GM12874 (cell line): ENCODE results near the gene ULK1.

ENCODE experiments used
- CTCF ChIP-seq: IDR thresholded peaks from 2 replicates; pipeline ENCODE4 v1.5.1; 2011; ENCODE audit warnings: low read depth, mild to moderate bottlenecking, control low read depth, low read length, moderate library complexity; ENCODE audit not compliant: insufficient read depth

ULK1 gene

GRCh38 chr12:131893605-131894312 lies 663 bp upstream of the ULK1 start:
- TF ChIP-seq CTCF: no peak

- no peak for TF ChIP-seq CTCF
These were observed 688 bp downstream of the ULK1 start for GRCh38 chr12:131894981-131895639.

- TF ChIP-seq CTCF: no peak
These were observed 1.2 kb downstream of the ULK1 start for GRCh38 chr12:131895640-131896079.

- no peak for TF ChIP-seq CTCF
These were observed 1.8 kb downstream of the ULK1 start for GRCh38 chr12:131896080-131896810.

- no peak for TF ChIP-seq CTCF
These were observed 2.4 kb downstream of the ULK1 start for GRCh38 chr12:131896811-131897270.

- TF ChIP-seq CTCF: no peak
These were observed 2.9 kb downstream of the ULK1 start for GRCh38 chr12:131897276-131897675.

GRCh38 chr12:131897875-131898274 lies 3.5 kb downstream of the ULK1 start:
- TF ChIP-seq CTCF: no peak
